Measurements from ENCODE around the gene FOXG1.

FOXG1 gene

DNA sequence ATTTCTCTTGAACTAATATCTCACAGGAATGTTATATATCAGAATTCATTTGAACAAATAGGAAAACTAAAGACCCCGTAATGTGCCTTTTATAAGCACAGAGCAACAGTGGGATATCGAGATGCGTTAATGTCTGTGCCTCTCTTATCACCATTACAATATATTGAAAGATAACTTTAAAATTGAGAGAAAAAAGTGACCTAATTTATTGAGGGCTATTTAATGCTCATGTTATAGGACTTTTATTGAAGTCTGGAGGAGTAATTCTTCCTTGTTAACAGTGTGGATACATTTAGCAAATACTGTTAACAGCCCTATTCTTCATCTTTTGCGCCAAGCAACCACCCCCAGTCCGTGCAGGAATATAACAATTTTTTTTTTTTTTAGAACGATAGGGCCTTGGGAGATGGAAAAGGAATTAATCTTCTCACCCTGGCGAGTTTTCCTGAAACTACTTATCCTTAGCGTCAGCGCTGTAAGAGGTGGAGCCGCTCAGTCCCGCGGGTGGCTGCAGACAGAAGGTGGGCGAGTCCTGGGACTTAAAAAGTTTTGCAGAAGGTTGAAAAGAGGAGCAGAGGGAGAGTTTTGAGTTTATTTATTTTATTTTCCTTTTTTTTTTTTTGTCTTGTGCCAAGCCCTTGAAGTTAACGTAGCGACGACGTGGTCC is 11.0 kb downstream of the FOXG1 start:
- DNase-seq: no peak

DNA sequence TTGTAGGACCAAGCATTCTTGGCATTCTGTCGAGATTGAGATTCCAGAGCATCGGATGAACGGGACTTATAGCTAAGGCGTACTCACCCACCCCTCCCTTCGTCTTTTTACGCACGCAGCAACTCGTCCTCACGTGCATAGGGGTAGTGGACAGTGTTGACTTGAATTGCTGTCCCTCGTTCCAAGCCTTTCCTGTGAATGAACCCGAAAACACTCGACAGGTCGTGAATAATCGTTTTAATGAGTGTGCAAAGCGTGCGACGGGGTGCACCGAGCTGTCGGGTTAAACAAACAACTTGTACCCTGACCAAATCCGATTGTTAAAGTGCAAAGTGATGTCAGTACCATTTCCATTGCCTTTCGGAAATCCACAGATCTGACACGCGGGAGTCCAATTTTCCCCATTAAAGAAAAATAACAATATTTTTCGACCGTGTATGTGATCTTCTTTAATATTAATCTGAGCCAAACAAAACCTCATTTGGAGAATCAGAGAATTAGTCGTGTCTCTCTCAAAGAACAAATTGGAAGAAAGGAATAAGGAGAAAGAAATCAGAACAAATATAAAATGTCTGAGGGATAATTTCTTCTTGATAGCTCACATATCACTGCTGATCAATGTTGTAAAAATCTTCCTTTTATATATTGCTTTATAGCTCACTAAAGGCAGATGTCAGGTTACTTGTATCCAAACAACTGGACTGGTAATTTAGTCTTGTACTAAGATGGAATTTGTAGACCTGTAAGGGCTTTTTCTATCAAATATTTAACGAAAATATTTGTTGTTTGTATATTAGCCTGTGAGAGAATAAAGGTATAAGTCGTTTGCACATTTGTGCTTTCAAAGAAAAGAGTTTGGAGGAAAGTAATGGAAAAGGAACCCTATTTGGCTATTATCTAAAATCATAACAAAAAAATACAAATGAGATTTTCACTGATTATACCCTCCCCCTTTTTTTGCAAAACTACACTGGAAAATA is 11.8 kb downstream of the FOXG1 start:
- no peak for DNase-seq

DNA sequence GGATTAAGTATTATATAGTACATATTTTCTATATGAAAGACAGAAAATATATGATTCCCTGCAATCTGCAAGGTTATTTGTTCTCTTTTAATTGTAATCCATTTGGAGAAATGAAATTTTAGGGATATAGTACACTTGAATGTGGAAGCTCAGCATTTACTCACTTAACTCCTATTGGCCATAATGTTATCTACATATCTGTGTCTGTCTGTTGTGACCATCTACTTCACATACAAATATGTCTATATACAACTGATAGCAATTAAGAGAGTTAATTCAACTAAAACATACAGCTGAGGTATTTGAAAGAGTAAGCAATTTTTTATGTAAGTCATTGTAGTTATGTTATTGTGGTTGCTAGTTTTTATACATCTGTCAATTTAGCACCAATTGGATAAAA is 12.9 kb downstream of the FOXG1 start:
- no peak for DNase-seq

DNA sequence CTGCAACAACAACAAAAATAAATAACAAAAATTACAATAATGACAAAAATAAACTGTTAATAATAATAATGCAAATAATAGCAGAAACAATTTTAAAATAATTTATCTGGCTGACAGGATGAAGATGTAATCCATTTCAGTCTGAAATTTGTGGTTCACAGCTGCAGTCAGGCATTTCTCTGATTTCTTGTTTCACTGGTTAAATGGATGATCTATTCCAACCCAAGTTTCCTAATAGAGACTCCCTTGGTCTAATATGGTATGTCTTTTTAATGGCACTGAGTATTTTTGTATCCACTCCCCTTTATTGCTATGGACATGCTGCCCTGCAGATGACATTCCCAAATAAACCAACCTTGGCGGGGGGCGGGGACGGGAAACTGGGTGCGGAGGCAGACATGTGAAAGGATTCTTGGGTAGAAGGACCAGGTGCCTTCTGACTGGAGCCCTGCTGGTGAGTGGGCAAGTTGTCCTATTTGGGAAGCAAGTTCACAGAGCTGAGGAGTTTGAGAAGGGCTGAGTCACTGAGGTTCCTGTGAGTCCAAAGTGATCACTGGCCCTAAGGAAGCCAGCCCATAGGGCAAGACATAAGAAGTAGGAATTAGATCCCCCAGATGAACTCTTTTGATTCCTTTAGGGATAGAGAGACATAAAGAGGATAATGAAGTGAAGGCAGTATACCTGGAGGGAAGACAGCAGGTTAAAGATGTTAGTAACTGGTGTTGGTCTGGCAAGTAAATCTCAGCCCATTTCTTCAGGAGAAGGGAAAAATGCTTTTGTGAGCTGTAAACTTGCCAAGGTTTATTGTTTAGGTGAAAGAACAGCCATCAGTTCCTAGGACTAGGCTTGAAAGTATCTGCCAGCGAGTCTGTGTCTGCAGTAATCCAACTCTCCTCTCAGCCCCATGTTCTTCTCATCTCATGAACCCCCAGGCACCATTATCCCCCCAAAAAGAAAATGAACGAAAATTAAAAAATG is 14.5 kb downstream of the FOXG1 start:
- DNase-seq: no peak

DNA sequence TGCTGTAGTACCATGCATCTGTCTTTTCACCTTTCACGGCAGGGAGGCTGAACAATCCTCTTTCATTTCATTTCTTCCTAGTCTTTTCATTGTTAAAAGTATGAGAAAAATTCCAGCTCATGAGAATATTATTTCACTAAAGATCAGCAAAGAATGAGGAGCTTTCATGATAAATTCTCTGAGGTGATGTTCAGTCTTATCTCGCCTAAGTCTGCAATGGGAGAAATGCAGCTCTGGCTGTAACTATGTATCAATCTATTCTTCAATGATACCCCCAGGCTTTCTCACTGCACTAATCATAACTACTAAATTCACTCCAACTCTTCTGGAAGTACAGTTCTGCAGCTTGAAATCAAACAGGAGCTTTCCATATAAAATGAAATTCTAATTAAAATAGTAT is 15.7 kb downstream of the FOXG1 start:
- no peak for DNase-seq

DNA sequence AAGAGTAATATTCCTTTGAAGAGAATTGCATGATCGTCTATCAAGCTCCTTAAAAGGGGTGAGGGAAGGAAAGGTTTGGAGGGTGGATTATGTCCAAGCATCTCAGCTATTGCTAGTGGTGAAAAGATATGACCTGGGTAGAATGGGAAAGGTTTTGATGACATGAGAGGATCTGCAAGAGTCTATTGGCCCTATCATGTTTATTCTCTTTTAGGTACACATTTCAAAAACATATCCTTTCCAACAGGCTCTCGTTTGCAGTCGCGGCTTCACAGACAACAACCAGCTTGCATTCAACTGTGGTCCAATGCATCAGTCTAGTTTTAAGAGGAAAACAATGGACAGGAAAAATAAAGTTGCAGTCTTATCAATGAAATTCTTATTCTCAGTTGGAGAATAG is 17.1 kb downstream of the FOXG1 start:
- DNase-seq: no peak

DNA sequence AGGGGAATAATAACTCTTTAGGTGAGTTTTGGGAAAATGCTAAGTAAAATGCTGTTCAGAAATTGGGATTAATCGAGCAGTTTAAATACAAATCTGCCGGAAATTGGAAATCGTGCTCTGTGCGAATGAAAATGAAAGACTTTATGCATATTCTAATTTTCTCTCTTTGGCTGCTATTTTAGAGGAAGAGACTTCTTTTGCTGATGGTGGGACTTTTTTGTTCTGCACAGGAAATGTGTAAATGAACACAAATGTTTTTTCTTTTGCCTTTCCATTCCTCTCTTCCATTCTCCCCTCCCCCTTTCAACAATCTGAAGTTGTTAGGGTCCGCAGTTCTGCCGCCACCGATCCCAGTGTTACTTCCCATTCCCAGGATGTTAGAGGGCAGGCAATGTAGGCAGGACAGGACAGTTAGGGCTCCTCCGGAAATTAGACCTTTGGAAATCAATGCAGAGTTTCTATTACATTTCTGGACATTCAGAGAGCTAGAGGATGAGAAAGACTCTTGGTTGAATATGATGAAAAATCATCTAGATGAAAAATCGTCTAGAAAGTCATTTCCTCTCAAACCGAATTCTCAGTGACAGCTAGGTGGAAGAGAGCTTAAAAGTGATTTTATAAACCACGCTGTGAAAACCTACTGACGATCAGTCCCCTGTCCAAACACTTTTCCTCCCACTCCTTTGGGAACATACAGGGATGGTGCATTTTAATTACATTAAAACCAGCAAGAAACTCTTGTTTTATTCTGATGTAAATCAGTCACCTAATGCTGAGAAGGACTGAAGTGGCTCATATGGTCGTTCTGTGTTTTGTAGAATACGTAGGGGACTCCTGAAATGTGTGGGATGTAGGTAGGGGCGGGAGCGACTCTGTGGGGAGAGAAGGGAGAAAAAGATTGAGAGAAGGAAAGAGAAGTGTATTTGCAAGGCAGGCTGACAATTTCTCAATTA is 17.8 kb downstream of the FOXG1 start:
- no peak for DNase-seq

DNA sequence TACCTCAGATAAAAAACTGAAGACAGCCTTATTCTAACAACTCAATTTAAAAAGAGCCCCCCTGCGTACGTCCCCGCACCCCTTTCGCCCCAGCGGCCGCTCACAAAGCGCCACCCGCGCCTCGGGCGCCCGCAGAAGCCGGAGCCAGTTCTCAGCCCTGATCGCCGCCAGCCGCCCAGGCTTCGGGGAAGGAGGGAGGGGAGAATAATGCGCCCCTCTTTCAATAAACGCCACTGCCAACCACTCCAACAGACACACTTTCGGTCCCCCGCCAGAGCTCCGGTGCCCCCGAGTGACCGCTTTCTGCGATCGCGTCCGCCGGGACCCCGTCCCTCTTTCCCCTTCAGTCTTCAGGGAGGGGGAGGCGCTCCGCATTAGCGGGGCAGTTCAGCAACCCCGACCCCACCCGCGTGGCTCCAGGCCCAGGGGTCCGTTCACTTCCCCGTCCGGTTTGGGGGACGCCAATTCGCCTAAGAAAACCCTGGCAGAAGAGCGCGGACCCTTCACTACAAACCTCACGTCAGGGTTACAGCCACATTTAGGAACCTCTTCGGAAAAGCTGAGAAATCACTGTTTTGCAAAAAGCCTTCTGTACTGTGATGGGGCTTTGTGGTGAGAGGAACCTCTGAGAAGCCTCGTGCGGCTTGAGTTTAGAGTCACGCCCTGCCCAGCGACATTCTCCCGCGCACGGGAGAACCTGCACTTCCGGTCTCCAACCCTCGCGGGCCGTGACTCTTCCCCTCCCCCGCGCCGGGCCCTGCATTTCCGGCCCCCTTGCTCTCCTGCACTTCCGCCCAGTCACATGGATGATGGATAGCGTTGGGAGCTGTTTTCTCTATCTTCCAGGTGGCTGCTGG is 18.7 kb downstream of the FOXG1 start:
- DNase-seq: no peak

DNA sequence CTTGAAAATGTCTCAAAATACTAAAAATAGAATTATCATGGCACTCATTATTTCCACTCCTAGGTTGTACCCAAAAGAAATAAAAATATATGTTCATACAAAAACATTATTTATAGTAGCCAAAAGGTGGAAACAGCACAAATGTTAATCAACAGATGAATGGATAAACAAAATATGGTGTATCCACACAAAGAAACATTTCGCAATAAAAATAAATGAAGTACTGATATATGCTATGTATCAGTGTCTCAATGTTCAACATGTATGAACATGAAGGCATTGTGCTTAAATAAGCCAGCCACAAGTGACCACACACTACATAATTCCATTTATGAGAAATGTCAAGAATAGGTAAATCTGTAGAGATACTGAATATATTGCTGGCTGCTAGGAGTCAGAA is 40.9 kb downstream of the FOXG1 start:
- no peak for DNase-seq

DNA sequence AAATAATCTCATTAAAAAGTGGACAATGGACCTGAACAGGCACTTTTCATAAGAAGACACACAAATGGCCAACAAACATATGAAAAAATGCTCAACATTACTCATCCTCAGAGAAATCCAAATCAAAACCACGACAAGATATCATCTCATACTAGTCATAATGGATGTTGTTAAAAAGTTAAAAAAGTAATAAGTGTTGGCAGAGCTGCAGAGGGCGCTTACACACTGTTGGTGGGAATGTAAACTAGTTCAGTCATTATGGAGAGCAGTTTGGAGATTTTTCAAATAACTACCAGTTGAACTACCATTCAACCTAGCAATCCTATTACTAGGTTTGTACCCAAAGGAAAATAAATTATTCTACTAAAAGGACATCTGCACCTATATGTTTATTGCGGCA is 47.2 kb downstream of the FOXG1 start:
- DNase-seq: no peak
